GM20431 (cell line): ENCODE results near the gene CSTF3.

Source experiments
- in situ Hi-C: fragments of 300-500 bp; cut with MseI, MboI; formaldehyde crosslinking; loops from one replicate; pipeline ENCODE4 v1.15.0; 2020; ENCODE audit warnings: low sequenced_read_pairs; ENCODE audit not compliant: unreplicated experiment

CSTF3 gene

GRCh38 chr11:33109294-33109895 is 51.9 kb downstream of the CSTF3 start:
- in situ Hi-C loops: no loop called here

GRCh38 chr11:33103836-33104235 is 57.4 kb downstream of the CSTF3 start:
- in situ Hi-C loops: no loop called here

GRCh38 chr11:33094157-33094556 is 67.1 kb downstream of the CSTF3 start:
- in situ Hi-C loops: no loop called here

GRCh38 chr11:33089776-33090175 is 71.5 kb downstream of the CSTF3 start:
- in situ Hi-C loops: no loop called here

- in situ Hi-C loops: no loop called here
Measured at GRCh38 chr11:33086017-33086416, 75.3 kb downstream of the CSTF3 start.

GRCh38 chr11:33083918-33084317 is 77.4 kb downstream of the CSTF3 start:
- in situ Hi-C loops: no loop called here

- in situ Hi-C loops: no loop called here
Measured at GRCh38 chr11:33072465-33072864, 88.8 kb downstream of the CSTF3 start.

- in situ Hi-C loops: loop anchor here (10.0 kb wide), 1 partner anchor 104 kb away; no protein-coding TSS in a partner anchor
Measured at GRCh38 chr11:33068611-33069340, 92.5 kb downstream of the CSTF3 start.

- in situ Hi-C loops: loop anchor here (10.0 kb wide), 1 partner anchor 102 kb away; no protein-coding TSS in a partner anchor
Measured at GRCh38 chr11:33067294-33067693, 94.0 kb downstream of the CSTF3 start.

GRCh38 chr11:33065445-33066178 is 95.7 kb downstream of the CSTF3 start:
- in situ Hi-C loops: loop anchor here (10.0 kb wide), 1 partner anchor 101 kb away; no protein-coding TSS in a partner anchor

GRCh38 chr11:33064866-33065265 is 96.4 kb downstream of the CSTF3 start:
- in situ Hi-C loops: loop anchor here (10.0 kb wide), 1 partner anchor 100 kb away; no protein-coding TSS in a partner anchor

- in situ Hi-C loops: loop anchor here (10.0 kb wide), 1 partner anchor 99 kb away; no protein-coding TSS in a partner anchor
Measured at GRCh38 chr11:33064033-33064825, 97.1 kb downstream of the CSTF3 start.

- in situ Hi-C loops: loop anchor here (10.0 kb wide), 1 partner anchor 99 kb away; no protein-coding TSS in a partner anchor
Measured at GRCh38 chr11:33063326-33063881, 97.9 kb downstream of the CSTF3 start.

- in situ Hi-C loops: loop anchor here (10.0 kb wide), 1 partner anchor 97 kb away; no protein-coding TSS in a partner anchor
Measured at GRCh38 chr11:33062137-33062536, 99.1 kb downstream of the CSTF3 start.

- in situ Hi-C loops: loop anchor here (10.0 kb wide), 1 partner anchor 95 kb away; no protein-coding TSS in a partner anchor
Measured at GRCh38 chr11:33060271-33060670, 101.0 kb downstream of the CSTF3 start.

GRCh38 chr11:33059331-33060007 is 101.8 kb downstream of the CSTF3 start:
- in situ Hi-C loops: loop anchor here (10.0 kb wide), 1 partner anchor 95 kb away; no protein-coding TSS in a partner anchor

GRCh38 chr11:33057284-33057683 is 104.0 kb downstream of the CSTF3 start:
- in situ Hi-C loops: no loop called here

GRCh38 chr11:33055375-33055774 is 105.9 kb downstream of the CSTF3 start:
- in situ Hi-C loops: no loop called here

GRCh38 chr11:33052231-33052630 is 109.0 kb downstream of the CSTF3 start:
- in situ Hi-C loops: no loop called here
